ENCODE measurements around the gene BBIP1. TPM values are rescaled to one million over a fixed set of nuclear protein-coding genes. Genes with fewer than 3 reads are reported as not detected.

Gene BBIP1
- total RNA-seq: 27.4 and 28.2 TPM in 2 replicates

DNA sequence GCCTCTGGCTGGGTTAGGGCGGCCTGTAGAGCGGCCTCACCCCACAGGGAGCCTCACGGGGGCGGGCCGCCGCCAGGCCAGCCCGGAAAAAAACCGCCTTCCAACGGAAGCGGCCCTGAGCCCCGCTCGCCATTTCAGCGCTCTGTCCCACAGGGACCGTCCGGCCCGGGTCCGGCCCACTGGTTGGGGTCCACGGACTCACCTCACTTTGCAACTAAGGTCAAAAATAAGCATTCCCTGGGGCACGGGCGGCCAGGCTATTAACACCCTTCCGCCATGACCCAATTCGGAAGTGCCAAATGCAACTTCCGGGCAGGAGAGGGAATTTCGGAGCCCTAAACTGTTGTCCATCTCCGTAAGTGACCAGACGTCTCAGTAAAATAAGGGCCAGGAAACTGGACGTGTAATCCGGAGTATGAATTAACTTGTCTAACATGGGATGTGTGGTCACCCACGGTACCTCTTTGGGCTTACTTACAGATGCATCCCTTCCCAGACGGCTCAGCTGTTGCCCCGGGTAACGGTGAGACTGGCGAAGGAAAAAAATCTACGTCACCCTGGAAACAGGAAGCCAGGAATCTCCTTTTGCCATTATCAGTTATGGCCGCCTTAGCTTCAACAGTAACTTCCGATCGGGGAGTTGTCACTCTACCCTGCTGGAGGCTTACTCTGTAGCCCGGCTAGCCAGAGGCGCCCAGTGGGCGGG lies at the start of gene BBIP1:
Gene BBIP1 (minus strand): TSS at position 538 of the 706 bp plus-strand sequence. CDS start 1,023 bp downstream, outside the sequence.

DNA sequence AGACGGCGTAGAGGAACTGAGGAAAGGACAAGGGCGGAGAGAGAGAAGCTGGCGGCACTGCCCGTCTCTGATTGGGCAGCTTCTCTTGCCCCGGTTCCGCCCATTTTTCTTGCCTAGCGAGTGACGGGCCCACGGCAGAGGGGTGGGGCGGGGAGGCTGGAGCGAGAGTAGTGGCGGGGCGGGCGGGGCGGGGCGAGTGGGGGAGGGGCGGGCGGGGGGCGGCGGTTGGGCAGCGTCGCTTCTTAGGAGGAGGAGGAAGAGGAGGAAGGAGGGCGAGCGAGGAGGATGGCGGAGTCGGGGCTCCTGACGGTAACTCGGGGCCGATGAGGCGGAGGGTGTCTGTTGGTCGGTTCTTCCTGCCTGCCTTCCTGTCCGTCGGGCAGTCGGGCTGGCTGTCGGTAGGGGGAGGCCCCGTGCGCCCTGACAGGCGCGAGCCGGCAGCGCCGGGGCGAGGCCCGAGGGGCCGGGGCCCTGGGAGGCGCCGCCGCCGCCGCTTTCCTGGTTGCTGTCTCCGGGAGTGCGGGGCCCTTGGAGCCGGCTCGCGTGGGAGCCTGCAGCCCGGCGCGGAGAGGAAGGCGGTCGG lies 460 bp upstream of the BBIP1 start, which contains the start of gene SHOC2:
Gene SHOC2 (plus strand): TSS at position 256 of the 583 bp plus-strand sequence. CDS start 44,755 bp downstream, outside the sequence.

GRCh38 chr10:110871298-110872084 lies 47.5 kb downstream of the BBIP1 start, which contains the start of gene PDCD4:
Gene PDCD4, plus strand, starts transcription at chr10:110871928. Its CDS starts 4,100 bp downstream, at chr10:110876028.

Other genes starting within 250 kb of the BBIP1 start
- 47.1 and 59.0 TPM in 2 replicates for gene PDCD4, start 47.3 kb downstream of the BBIP1 start, total RNA-seq
- 52.0 and 69.1 TPM in 2 replicates for gene SHOC2, start 424 bp upstream of the BBIP1 start, total RNA-seq
- gene ADRA2A, start 157.8 kb upstream of the BBIP1 start, total RNA-seq: under 0.01 TPM in 1 of 2 replicates, not detected in the other

Data from regular cardiac myocyte (primary cell).